Right ventricle myocardium superior (tissue), 1 donor: ENCODE results near the gene SLC2A1. TPM values are rescaled to one million over a fixed set of nuclear protein-coding genes. Genes with fewer than 3 reads are reported as not detected.

Source experiments
- ATAC-seq: fragments of 200-7000 bp; cut with Tn5 transposase; one replicate; pipeline ENCODE4 v1.9.1; 2020; ENCODE audit warnings: mild to moderate bottlenecking; ENCODE audit not compliant: poor library complexity
- DNase-seq: peaks from one replicate; pipeline ENCODE4 v3.0.0-alpha.2; 2020
- intact Hi-C: fragments of 100-400 bp; cut with DNase I; formaldehyde crosslinking; loops from one replicate; pipeline ENCODE4 v1.11.2; 2022
- total RNA-seq: library from RNA; stranded (reverse); fragmentation: NEBNext Ultra II Directional; extraction: Animal tissue kit (Norgen Biotek cat#: 25700); gene quantifications from one replicate; pipeline ENCODE4 v1.2.1, GENCODE V29; 2021
- donor health status: DM: no; HTN: yes; CAD: no; lungs with severe emphysema.

The SLC2A1 gene
- total RNA-seq, 1 donor from 2014 or later, result 41.2 TPM

DNA sequence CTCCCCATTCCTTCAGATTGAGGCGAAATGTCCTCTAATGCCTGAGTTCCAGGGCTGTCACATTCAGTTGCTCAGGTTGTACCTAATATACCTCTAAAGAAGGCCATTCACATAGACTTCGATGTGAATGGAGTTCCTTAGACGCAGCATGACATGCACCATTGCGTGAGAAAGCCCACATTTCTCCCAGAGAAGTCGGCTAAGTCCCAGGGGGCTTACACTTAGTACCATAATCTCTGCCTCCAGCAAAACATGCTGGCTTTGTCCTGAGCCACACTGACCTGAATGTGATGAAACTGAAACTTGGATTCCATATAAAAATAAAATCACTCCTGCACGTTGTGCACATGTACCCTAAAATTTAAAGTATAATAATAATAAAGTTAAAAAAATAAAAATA is 23.2 kb upstream of the SLC2A1 start:
- intact Hi-C loops, result no loop called here
- no peak for ATAC-seq
- no peak for DNase-seq

DNA sequence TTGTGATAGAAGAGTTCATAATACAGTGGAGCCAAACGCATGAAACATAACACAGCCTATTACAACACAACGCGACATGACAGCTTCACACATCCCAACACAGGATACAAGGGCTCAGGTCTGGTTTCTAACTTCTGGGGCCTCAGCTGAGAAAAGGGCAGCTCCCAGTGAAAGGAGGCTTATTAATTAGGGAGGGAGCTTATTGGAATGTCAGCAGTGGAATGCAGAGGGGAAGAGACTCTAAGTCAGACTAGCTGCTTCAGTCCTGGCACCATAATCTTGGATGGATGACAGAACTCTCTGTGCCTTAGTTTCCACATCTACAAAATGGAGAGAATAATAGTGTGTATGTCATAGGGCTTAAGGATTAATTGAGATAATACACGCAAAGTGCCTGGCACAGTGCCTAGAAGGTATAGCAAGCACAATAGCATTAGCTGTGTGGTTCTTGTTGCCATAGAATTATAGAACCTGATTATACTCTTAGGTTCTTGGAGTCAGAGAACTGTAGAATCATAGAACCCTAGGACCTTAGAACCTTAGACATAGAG is 22.7 kb upstream of the SLC2A1 start:
- DNase-seq, result no peak
- no peak for ATAC-seq
- intact Hi-C loops, result no loop called here

DNA sequence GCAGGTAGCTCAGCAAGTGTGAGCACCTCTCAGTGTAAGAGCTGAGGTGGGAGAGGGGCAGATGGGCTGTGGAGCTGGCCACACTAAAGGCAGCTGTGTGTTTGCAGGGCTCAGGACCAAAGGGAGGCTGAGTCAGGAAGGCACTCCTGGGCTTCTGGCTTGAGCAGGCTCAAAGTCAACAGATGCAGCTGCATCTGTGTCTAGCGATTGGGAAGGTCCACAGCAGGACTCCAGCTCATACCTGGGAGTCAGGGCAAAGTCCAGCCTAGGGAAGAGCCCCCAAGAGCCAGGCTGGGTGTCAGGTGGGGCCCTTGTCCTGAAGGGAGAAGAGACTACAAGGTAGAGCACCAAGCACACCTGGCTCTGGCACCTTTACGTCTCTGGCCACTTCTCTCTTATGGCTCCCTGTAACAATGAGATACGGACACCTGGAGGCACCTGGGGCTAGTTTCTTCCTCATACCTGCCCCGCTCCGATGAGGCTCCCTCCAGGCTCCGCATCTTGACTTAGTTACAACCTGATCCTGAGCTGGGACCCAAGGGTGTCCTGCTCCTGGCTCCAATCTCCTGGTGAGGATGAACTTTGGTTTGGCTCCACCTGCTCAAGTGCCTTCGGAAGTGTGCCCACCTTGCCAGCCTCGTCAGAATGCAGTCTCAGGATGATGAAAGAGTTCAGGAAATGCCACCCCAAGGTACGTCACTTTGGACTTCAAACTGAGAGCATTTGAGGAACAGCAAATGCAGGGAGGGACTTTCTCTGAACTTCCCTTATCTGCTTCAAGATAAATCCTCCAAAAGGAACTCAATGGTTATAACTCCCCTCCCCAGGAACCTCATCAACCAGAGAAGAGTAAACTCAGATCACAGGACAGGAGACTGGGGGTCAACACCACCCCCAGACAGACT is 21.5 kb upstream of the SLC2A1 start:
- intact Hi-C loops, result no loop called here
- no peak for DNase-seq
- ATAC-seq, result no peak

DNA sequence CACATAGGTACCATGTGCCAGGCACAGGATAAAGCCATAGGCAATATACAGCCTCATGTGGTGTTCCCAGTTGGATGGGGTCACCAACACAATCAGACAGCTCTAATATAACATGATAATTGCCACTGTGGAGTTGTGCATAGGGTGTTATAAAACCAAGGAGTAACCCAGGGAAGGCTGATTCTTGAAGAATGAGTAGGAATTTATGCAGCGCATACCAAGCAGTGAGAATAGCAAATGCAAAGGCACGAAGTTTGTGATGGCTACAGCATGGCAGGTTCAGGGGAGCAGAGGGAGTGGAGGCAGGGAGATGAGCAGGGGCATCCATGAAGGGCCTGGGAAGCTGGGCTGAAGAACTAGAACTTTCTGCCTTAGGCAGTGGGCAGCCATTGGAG is 20.4 kb upstream of the SLC2A1 start:
- DNase-seq (no peak), ATAC-seq (no peak)
- intact Hi-C loops, result no loop called here

DNA sequence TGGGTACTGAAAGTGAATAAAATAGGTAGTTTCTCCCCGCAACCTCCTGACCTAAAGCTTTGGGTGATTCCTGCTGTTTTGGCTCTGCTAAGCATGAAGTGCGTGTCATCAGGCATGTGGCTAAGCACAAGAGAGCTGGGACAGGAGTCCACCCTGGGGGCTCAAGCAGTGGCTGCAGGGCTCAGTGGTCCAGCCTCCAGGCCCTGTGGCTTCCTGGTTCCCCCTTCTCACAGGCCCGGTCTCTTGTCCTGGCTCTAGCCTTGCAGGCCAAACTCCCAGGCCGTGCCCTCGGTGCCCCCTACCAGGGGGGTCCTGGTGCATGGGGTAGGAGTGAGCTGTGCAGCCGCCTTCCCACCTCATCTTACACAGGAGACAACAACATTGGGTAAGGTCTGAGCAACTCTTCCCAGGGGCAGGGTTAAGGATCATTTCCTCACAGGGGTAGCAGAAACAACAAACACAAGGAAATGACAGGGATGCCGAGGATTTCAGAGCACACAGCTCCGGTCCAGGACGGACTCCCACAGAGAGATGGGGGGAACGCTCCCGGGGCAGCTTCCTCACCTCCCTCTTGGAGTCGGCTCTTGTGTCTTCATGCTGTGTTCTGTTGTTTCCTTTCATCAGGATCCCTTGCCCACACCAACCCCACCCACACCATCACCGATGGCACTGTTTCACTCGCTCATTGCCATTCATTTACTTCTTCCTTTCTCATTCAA is 19.8 kb upstream of the SLC2A1 start:
- DNase-seq (no peak), ATAC-seq (no peak)
- intact Hi-C loops, result no loop called here

DNA sequence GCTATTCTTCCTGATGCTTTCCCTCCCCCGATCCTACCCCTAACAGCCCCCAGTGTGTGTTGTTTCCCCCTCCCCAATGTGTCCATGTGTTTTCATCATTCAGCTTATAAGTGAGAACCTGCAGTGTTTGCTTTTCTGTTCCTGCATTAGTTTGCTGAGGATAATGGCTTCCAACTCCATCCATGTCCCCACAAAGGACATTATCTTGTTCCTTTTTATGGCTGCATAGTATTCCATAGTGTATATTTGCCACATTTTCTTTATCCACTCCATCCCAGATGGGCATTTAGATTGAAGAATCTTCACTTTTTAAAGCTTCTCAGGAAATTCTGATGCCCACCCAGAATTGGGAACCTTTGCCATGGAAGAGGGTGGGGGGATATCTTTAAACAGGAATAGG is 19.0 kb upstream of the SLC2A1 start:
- ATAC-seq, result no peak
- no peak for DNase-seq
- intact Hi-C loops, result no loop called here

DNA sequence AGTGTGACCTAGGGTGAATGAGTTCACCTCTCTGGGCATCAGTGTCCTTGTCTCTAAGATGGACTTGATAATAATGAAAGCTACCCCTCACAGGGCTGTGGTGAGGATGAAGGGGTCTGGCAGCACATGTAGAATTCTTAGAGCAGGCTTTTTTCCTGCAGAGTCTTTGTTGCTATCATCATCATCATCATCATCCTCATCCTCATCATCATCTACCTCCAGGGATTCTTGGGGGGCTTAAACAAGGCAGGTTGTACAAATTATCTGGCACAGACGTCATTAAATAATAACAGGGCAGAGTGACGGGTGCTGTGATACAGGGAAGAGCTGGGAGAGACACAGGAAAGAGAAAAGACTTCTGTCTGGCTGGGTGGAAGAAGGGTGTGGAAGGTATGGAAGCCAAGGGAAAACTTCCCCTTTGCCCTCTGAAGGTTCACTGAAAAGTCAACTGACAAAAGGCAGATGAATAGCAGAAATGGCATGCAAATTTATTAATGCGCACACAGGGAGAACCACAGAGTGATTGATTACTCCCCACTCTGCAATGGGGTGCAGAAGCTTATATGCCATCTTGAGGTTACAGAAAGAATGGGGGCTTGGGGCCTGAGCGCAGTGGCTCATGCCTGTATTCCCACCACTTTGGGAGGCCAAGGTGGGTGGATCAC is 17.0 kb upstream of the SLC2A1 start:
- DNase-seq (no peak), ATAC-seq (no peak)
- intact Hi-C loops, result no loop called here

DNA sequence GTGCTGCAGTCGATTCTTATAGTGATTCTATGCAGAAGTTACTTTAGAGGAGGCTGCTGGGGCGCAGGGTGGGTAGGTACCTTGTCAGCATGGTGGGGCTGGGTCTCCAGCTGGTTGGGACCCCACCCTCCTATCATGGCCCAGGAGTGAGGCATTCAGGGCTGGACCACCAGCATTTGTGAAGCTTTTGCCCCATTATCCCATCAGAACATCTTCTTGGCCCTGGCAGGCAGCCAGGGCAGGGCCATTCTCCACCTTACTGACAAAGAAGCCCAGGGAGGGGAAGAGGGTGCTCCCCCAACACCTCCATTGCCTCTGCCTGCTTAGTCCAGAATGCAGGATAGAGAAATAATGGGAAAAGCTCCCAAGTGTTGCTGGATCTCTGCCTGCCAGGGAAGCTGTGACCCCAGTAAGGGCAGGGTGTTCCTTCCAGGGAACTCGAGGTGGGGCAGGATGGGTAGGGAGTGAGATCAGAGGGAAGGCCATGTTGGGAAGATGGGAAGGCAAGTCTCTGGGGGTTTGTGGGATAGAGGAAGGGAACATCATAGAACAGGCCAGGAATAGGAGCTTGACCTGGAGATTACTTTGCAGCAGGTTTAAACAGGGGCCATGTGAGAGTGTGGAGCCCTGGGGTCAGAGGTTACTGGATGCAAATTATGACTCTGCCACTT is 16.2 kb upstream of the SLC2A1 start:
- DNase-seq, result no peak
- intact Hi-C loops, result no loop called here
- no peak for ATAC-seq

DNA sequence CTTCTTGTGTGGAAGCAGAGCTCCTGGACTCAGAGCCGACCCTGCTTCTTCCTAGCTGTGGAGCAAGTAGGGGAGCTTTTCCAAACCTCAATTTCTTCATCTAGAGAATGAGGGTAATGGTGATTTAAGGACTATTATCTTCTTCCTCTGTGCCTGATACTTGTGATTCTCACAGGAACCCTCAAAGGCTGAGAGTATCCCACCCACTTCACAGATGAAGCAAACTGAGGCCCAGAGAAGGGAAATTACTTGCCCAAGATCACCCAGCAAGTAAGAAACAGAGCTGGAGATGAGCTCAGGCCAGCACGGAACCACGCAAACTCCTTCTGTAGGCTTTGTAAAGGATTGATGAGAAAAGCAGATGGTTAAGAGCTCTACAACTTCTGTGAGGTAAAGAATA is 15.1 kb upstream of the SLC2A1 start:
- intact Hi-C loops, result no loop called here
- DNase-seq, result no peak
- no peak for ATAC-seq

DNA sequence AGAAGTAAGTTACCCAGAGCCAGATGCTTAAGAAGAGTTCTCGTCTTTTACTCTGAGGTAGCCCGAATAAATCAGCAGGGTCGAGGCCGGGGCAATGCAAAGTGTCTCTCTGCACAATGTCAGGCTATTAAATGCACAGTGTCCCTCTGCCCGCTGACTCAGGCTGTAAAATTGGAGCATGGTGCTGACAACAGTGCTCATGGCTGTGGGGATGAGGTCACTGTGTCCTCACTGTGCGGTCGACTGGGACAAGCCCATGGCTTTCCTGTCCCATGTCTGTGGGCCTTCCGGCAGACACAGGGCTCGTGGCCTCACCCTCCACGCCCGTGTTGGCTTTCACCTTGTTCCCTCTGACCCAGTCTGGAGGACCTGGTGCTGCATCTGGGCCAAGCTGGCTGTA is 14.6 kb upstream of the SLC2A1 start:
- DNase-seq, result peak; percentile 47
- intact Hi-C loops, result no loop called here
- ATAC-seq, result peak; percentile 87

DNA sequence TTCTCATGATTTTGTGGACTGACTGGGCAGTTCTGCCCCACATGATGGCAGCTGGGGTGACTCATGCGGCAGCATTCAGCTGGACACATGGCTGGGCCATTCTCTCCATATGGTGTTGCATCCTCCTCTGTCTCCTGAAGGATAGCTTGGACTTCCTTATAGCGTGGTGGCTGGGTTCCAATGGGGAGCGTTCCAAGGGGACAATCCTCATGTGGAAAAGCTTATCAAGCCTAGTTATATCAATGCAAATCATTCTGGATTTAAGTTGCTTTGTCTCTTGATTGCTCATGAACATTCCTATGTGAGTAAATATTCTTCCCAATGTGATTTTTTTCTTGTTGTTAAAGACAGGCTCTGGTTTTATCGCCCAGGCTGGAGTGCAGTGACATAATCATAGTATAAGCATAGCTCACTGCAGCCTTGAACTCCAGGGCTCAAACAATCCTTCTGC is 13.2 kb upstream of the SLC2A1 start:
- intact Hi-C loops, result no loop called here
- ATAC-seq, result no peak

DNA sequence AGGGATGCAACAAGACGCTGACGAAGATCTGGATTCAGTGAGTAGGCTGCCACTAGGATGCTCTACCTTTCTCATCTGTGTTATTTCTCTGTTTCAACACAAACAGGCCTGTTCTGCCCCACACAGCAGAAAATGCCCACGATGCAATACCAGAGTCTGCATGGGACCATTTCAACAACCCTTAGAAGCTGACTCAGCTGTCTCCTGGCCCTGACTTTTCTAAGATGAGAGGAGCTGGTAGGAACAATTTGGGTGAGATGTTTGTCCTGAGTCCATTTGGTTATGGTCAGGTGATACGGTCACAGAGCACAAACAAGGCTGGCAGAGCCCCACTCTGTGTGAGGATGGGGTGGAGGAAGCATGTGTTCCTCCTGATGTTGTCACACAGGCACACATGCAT is 11.5 kb upstream of the SLC2A1 start:
- DNase-seq, result no peak
- ATAC-seq, result no peak
- intact Hi-C loops, result no loop called here

More for the DNA sequence above, 13.2 kb upstream of the SLC2A1 start:
- DNase-seq, result no peak

DNA sequence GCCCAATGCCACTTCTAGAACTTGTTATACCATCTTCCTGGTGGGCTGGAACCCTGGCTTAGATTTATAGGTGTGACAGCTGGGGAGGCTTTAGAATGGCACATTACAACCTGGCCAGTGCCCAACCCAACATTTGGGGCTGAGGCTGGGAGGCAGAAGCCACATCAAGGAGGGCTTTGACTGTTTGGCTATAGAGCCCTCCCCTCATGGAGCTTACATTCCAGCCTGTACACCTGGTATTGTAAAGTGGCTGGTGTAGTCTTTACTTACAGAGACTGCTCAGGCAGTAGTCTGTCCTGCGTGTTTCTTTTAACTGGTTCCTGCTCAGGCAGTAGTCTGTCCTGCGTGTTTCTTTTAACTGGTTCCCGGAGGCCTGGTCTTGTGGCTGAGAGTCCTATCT is 10.0 kb upstream of the SLC2A1 start:
- DNase-seq (no peak), ATAC-seq (no peak)
- intact Hi-C loops, result no loop called here

DNA sequence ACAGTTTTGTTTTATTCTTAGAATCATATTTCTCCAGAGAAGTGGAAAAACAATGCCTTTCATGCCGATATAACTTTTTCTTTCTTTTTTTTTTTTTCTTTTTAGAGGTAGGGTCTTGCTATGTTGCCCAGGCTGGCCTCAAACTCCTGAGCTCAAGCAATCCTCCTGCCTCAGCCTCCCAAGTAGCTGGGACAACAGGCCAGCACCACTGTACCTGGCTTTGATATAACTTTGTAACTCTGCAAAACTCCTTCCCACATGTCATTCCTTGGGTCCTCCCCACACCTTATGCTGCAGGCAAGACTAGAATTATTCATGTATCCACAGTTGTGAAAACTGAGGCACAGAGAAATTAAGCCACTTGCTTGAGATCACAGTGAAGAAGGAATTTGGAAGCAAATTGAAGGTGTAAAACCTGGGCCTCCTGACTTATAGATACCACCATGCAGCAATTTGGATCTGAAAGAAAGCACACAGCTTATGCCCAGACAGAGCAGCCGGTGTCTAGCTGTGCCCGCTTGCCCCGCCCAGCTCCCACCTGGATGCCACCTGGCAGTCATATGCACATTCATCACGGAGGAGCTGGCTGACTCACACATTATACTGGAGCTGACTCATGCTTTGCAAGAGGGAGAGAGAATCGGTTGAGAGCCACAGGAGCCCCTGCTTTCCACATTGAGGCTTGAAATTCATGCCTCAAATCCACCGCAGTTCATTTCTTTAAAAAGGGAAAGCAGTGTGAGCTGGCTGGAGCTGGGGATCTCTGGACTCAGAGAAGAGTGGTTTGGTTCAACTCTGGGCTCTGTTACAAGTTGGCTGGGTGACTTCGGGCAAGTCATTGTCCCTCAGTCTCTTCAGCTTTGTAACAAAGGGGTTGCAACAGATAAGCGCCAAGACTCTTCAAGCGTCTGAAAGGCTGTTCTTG is 8.3 kb upstream of the SLC2A1 start:
- no peak for DNase-seq
- ATAC-seq, result no peak
- intact Hi-C loops, result no loop called here

DNA sequence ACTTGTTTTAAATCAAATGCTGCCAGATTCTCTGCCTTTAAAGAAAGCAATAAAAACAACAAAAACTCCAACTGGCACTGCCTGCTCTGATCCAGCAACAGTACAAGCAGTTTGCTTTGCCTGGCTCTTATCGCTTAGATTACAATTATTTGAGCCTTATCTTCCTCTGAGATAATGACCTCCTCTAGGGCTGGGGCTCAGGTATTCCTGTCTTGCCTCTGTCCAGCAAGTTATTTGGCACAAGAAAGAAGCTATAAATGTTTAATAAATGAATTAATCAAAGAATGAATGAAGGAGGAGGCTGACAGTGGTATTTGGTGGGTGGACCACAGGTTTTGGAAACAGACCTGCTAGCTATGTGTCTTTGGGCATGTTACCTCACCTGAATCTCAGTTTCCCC is 6.7 kb upstream of the SLC2A1 start:
- ATAC-seq (no peak), DNase-seq (no peak)
- intact Hi-C loops, result no loop called here

DNA sequence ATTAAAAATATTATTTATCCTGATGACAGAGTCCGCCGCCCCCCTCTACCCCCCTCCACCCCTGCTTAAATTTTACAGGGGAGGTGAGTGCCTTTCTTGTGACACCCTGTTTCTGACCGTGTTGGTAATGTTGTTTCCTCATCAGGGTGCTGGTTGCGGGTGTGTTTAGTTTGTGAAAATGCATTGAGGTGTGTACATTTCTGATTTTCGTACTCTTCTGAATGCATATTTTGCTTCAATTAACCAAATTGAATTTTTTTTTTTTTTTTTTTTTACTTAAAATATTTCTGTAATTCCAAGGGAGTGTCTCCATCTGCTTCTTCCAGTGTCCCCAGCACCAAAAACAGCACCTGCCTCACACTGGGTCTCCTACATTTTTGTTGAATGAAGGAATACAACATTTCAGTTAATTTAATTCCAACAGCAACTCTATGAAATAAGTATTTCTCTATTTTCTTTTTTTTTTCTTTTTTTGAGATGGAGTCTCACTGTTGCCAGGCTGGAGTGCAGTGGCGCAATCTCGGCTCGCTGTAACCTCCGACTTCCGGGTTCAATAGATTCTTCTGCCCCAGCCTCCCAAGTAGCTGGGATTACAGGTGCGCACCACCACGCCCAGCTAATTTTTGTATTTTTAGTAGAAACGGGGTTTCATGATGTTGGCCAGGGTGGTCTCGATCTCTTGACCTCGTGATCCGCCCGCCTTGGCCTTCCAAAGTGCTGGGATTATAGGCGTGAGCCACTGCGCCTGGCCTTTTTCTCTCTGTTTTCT is 5.6 kb upstream of the SLC2A1 start:
- ATAC-seq, result no peak
- intact Hi-C loops, result no loop called here
- no peak for DNase-seq

DNA sequence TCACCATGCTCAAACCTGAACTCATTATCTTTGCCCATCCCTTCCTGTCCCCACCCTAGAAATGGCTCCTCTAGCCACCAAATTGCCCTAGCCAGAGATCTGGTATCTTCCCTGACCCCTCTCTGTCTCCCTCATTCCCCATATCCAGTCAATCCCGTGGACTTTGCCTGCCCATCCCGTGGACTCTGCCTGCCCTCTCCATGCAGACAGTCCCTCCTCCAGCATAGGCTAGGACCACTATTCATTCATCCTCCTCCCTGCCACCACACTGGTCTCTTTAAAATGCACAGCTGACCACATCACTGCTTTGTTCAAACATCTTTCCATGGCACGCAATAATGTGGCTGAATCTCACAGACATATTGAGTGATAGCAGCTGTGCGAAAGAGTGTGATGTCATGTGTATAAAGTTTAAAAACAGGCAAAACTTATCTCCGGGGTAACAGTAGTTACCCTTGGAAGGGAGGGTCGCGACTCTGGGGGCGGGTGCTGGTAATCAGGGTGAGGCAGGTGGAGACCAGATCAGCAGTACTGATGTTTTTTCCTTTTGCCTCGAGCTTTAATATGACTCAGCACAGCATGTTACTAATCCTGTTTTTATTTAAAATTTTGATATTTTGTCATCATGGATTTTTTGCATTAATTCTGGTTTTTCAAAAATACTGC is 4.8 kb upstream of the SLC2A1 start:
- ATAC-seq (no peak), DNase-seq (no peak)
- intact Hi-C loops, result no loop called here
